Mononuclear cell (primary cell): Measurements from ENCODE around the gene PTPN22. TPM values are rescaled to one million over a fixed set of nuclear protein-coding genes. Genes with fewer than 3 reads are reported as not detected.
"Not testable (repeated sequence)": the region's sequence is repeated elsewhere in the genome, so short reads cannot be mapped to it uniquely, and the experiment has no call there.

Experiments
- H3K27me3 ChIP-seq: 2 replicates; pipeline ENCODE4 v1.6.0; 2011; ENCODE audit warnings: low read length, control low read depth; ENCODE audit not compliant: insufficient read depth
- H3K4me1 ChIP-seq: 2 replicates; pipeline ENCODE4 v1.5.1; 2011; ENCODE audit warnings: mild to moderate bottlenecking, low read length, control low read depth; ENCODE audit not compliant: insufficient read depth
- H3K4me3 ChIP-seq: 2 replicates; pipeline ENCODE4 v1.5.1; 2011; ENCODE audit warnings: mild to moderate bottlenecking, low read length, moderate library complexity
- H3K9me3 ChIP-seq: 2 replicates; pipeline ENCODE4 v1.5.1; 2011; ENCODE audit warnings: low read depth, mild to moderate bottlenecking, control low read depth, low read length
- total RNA-seq: library from RNA; depleted of rRNA; stranded (reverse); fragments of >200 nt; gene quantifications from one replicate; pipeline ENCODE4 v1.2.3, GENCODE V29; 2012

The PTPN22 gene
- total RNA-seq, 1 donor = 70.5 TPM

DNA sequence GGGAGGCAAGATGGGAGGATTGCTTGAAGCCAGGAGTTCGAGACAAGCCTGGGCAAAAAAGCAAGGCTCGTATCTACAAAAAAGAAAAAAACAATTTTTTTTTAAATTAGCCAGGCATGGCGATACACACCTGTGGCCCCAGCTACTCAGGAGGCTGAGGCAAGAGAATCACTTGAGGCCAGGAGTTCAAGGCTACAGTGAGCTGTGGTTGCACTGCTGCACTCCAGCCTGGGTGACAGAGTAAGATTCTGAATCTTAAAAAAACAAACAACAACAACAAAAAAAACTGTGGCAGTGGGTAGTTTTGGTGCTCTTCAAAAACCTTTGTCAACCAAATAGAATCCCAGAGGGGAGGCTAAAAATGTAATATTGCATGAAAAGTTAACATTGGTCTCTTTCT is 734 bp downstream of the PTPN22 start:
- Histone ChIP-seq H3K4me1 (peaks cover 75% of the 10 kb centered on the region), H3K4me3 (peak overlapping the region; percentile 61), H3K9me3 (no peaks in the 10 kb centered on the region), H3K27me3 (no peaks in the 10 kb centered on the region)

DNA sequence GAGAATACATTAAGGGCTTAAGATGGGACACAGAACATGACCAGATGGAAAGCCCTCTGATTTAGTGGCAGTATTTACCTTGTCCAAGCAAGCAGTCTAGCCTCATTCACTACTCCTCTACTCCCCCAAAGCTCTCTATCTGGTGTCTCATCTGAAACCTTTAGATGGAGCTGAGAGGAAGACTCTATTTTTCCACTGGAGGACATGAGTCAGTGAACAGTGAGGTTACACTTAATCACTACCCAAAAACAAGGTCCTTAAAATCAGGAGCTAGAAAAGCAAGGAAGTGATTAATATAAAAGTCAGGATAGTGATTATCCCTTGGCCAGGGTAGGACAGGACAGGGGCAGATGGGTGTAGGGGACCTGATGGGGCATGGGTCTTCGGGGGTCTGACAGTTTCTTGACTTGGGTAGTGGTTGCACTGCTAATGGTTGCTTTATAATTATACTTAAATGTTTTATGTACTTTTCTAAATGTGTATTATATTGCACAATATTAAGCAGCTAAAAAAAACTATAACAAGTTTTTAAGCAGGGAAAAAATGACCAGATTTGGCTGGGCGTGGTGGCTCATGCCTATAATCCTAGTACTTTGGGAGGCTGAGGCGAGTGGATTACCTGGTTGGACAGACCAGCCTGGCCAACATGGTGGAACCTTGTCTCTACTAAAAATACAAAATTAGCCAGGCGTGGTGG is 3.0 kb downstream of the PTPN22 start:
- no peaks in the 10 kb centered on the region for H3K9me3 ChIP-seq
- peaks cover 57% of the 10 kb centered on the region for H3K4me1 ChIP-seq
- no peak overlapping the region for H3K4me3 ChIP-seq
- H3K27me3 ChIP-seq = no peaks in the 10 kb centered on the region

DNA sequence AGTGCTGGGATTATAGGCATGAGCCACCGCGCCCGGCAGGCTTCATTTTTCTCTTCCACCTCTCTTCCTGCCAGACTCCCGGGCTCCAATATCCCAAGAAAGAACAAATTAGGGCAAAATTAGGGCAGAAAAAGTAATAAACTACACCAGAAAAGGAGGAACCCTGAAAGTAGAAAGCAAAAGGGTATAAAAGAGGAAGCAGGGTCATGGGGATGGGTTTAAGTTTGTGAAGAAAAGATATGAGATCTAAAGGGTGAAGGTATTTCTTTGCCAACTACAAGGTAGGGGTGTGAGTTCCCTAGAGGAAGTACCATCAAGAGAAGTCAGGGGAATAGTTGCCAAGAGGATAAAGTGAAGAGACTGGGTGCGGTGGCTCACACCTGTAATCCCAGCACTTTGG is 9.9 kb downstream of the PTPN22 start:
- Histone ChIP-seq H3K4me3 (no peak overlapping the region), H3K27me3 (no peaks in the 10 kb centered on the region), H3K4me1 (peaks cover 62% of the 10 kb centered on the region), H3K9me3 (no peaks in the 10 kb centered on the region)

DNA sequence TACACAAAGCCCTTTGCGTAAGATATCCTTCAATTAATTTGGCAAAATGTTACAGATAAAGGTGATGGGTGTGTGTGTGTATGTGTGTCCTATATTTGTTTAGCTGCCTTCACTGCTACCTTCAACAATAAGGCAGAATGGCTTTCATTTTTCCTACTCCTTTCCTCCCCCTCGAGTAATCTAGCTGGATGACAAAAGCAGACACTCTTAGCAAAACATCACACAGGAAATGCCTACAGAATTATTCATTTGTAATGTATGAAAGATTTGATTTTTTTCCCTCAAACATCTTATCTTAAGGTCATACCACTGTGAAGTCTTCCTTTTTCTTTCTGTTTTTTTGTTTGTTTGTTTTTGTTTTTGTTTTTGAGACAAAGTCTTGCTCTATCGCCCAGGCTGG is 10.6 kb downstream of the PTPN22 start:
- Histone ChIP-seq H3K4me1 (peaks cover 64% of the 10 kb centered on the region), H3K27me3 (no peaks in the 10 kb centered on the region), H3K9me3 (no peaks in the 10 kb centered on the region), H3K4me3 (no peak overlapping the region)

DNA sequence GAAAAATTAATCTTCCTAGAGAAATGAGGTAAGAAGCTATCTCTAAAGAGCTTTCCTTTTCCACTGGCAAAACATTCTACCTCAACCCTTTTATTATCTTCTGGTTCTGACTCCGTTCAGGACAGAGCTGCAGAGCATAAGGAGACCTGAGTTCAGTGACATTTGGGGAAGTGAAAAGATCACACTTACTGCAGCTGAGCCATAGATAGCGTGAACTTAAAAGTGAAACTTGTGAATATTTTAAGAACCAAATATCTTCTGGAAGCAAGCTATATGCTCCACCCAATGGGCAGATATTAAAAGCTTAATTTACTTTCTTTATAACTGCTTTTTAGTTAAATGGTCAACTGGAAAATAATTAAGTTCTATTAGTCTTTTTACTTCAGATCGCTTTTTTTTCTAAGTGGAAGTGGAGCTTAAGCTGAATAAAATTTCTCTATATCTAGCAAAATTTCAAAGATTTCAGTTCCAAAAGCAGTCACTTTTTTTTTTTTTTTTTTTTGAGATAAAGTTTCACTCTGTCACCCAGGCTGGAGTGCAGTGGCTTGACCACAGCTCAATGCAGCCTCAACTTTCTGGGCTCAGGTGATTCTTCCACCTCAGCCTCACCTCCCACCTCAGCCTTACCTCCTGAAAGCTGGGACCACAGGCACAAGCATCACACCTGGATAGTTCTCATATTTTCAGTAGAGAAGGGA is 11.9 kb downstream of the PTPN22 start:
- peaks cover 74% of the 10 kb centered on the region for H3K4me1 ChIP-seq
- H3K4me3 ChIP-seq = no peak overlapping the region
- no peaks in the 10 kb centered on the region for H3K9me3 ChIP-seq
- no peaks in the 10 kb centered on the region for H3K27me3 ChIP-seq

DNA sequence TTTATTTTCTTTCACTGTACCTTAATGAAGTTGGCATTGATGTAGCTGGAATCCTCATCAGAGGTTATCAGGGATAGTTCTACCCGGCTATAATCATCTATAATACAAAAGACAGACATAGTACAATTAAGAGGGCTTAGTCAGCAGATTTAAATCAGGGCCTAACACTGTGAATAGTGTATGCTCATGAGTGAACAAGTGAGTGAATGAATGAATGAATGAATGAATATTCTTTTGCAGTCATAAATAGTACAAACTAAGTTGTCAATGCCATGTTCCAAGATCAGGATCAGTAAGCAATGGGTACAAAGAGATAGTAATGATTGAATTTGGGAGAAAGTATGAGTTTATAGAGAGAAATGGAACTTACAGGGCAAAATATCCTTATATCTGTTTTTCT is 12.5 kb downstream of the PTPN22 start:
- H3K27me3 ChIP-seq = no peaks in the 10 kb centered on the region
- H3K4me1 ChIP-seq = peaks cover 74% of the 10 kb centered on the region
- H3K9me3 ChIP-seq = no peaks in the 10 kb centered on the region
- no peak overlapping the region for H3K4me3 ChIP-seq

DNA sequence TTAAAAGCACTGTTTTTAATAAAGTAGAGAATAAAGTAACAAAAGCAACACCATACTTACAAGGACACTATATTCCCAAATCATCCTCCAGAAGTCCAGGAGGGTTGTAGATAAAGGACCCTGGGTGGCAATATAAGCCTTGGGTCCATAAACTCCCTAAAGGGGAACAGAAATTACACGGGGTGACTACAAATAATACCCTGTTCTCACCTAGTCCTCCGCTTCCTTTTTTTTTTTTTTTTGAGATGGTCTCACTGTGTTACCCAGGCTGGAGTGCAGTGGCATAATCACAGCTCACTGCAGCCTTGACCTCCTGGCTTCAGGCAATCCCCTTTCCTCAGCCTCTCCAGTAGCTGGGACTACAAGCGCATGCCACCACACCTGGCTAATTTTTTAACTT is 13.1 kb downstream of the PTPN22 start:
- Histone ChIP-seq H3K27me3 (no peaks in the 10 kb centered on the region), H3K4me1 (peaks cover 74% of the 10 kb centered on the region), H3K4me3 (no peak overlapping the region), H3K9me3 (no peaks in the 10 kb centered on the region)

DNA sequence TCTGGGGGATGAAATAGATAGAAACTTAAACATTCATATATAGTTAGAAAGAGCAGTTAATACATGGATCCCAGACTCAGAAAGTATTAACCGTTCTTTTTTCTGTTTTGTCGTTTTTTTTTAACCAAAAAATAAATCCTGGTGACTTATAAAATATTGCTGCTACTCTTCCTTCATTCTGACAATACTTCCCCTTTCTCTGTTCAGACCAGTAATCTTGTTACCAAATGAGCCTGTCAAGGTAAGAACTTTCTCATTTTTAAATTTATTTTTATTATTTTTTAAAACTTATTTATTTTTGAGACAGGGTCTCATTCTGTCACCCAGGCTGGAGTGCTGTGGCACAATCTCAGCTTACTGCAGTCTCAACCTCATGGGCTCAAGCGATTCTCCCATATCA is 13.7 kb downstream of the PTPN22 start:
- Histone ChIP-seq H3K4me3 (no peak overlapping the region), H3K4me1 (peaks cover 70% of the 10 kb centered on the region), H3K27me3 (no peaks in the 10 kb centered on the region), H3K9me3 (no peaks in the 10 kb centered on the region)

DNA sequence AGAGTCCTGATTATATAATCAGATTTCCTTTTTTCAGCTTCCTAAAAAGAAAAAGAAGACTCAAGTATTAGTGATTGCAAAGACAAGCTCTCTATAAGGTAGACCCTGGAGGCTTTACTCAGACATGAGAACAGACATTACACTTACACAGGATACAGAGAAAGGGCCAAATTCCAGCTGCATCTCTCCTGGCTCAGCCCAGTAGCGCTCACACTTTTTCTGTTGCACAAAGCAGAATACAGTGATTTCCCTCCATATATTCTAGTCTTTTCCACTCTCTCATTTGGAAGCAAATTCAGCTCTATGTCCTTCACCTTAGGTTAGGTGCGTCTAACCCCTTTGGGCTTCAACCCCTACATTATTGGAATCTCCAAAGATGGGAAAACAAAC is 15.1 kb downstream of the PTPN22 start:
- H3K4me1 ChIP-seq = peaks cover 56% of the 10 kb centered on the region
- H3K27me3 ChIP-seq = no peaks in the 10 kb centered on the region
- H3K4me3 ChIP-seq = no peak overlapping the region
- H3K9me3 ChIP-seq = no peaks in the 10 kb centered on the region

DNA sequence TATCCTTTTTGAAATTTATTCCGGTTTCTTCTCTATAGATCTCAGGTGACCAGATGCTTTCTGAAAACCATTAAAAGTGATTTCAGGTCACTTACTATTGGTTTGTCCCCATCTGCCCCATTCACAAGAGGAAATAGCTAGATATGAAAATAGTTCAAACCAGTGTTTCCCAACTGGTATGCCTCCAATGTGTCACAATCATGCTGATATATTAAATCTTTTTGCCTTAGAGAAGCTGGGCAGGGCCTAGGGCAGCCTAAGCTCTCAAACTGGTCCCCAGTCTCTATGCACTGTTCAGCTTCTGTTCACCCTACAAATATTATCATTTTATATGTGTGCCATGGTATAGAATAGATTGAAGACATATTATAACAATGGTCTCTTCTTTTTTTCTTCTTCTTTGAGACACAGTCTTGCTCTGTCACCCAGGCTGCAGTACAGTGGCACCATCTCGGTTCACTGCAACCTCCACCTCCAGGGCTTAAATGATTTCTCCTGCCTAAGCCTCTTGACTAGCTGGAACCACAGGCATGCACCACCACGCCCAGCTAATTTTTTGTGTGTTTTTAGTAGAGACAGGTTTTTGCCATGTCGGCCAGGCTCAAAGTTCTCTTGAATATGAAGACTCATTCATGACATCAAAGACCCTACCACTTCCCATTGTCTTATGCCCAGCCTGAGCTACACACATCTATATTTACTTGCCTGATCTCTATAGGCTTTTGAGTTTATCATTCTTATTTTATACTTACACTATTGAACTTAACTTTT is 15.7 kb downstream of the PTPN22 start:
- Histone ChIP-seq H3K27me3 (no peaks in the 10 kb centered on the region), H3K9me3 (no peaks in the 10 kb centered on the region), H3K4me1 (peaks cover 50% of the 10 kb centered on the region), H3K4me3 (no peak overlapping the region)

DNA sequence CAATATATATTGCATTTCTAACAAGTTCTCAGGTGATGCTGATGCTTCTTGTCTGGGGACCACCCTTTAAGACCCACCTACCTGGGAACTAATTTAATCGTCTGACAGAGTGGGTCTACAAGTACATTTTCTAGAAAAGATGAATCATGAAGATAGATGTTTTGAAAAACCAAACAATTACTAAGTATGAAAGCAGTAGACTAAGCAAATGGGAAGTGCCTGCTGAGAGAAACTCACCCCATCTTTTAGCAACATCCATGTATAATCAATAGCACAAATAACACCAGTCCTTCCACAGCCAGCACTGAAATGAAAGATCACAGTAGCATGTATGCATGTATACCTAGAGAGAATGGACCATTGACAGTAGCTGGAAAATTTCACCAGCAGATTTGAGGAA is 17.3 kb downstream of the PTPN22 start:
- H3K4me3 ChIP-seq = no peak overlapping the region
- H3K27me3 ChIP-seq = no peaks in the 10 kb centered on the region
- no peaks in the 10 kb centered on the region for H3K9me3 ChIP-seq
- H3K4me1 ChIP-seq = peaks cover 48% of the 10 kb centered on the region

DNA sequence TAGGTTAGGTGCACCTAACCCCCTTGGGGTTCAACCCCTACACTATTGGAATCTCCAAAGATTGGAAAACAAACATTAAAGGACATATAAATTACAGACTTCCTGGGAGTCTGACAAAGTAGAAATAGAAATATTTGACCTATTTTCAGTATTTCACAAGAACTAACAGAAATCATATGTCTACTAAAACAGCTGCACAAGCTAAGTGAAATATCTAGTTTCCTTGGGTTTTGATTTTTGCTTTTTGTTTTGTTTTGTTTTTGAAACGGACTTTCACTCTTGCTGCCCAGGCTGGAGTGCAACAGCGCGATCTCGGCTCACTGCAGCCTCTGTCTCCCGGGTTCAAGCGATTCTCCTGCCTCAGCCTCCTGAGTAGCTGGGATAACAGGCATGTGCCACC is 18.8 kb downstream of the PTPN22 start:
- not testable (repeated sequence) for H3K4me3 ChIP-seq, H3K9me3 ChIP-seq, H3K27me3 ChIP-seq
- H3K4me1 ChIP-seq = peaks cover 35% of the 10 kb centered on the region

DNA sequence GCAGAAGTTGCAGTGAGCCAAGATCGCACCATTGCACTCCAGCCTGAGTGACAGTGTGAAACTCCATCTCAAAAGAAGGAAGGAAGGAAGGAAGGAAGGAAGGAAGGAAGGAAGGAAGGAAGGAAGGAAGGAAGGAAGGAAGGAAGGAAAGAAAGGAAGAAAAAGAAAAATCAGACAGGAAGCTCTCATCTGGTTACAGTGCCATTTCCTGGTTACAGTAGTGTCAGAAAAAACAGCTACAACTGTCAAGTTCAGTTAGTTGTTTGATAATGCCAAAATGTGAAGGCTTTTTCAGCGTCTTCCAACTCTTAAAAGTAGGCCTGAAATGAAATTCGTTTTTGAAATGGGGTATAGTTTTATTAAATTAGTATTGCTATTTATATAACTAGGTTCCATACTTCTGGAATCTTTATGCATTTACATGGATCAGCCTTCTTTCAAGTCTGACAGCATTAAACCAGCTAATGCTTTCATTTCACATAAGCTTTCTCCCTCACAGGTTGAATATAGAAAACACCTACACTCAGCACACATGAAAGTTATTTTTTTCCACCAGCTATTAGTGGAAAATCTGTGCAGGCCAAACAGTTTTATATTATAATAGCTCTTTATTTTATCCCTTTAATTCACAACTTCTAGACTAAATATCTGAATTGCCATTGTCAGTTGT is 21.2 kb downstream of the PTPN22 start:
- Histone ChIP-seq H3K4me1 (peaks cover 16% of the 10 kb centered on the region), H3K4me3 (no peak overlapping the region), H3K9me3 (peaks cover 6% of the 10 kb centered on the region)

DNA sequence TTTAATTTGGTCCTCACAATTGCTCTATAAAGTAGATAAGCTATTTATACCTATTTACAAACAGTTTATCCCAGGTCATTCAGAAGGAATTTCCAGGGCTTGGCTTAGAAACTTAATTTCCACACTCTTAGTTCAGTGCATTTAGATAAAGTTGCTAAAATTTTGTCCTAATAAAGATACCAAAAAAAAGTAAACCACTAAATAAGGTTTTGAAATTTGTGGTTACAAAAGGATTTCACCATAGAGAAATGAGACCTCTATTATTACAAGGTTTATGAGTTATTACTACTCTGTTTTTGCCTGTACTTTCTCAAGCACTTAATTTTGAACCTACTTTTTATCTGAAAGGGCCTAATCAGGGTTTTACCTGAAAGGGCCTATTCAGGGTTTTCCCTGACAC is 22.4 kb downstream of the PTPN22 start:
- H3K27me3 ChIP-seq = no peaks in the 10 kb centered on the region
- peaks cover 6% of the 10 kb centered on the region for H3K9me3 ChIP-seq
- no peak overlapping the region for H3K4me3 ChIP-seq
- H3K4me1 ChIP-seq = peaks cover 13% of the 10 kb centered on the region

More for the DNA sequence above, 21.2 kb downstream of the PTPN22 start:
- H3K27me3 ChIP-seq = no peaks in the 10 kb centered on the region
